GM15510 (cell line): Measurements from ENCODE around the gene ZNF350.

ENCODE experiments used
- POLR2A ChIP-seq: IDR thresholded peaks from 3 replicates; pipeline ENCODE4 v1.6.1; 2011; ENCODE audit warnings: borderline replicate concordance; ENCODE audit not compliant: insufficient read length; ENCODE audit errors: extremely low read depth

The ZNF350 gene

DNA sequence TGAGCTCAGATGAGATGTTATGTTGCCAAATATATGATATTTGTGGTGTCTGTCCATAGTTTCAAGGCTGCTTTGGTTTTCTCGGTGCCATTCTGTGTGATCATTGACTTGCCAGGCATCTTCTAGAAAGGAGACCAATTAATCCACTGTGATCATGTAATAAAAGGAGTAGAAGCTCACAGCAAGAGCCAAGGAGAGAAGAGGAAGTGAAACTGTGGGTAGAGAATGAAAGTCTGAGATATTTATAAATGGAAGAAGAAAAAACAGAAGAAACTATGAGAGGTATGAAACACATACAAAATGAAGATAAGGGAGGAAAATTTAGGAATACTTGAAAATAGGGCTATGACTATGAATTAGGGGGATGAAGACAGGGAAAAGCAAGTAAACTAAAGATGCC is 70.5 kb downstream of the ZNF350 start:
- no peak for TF ChIP-seq POLR2A

DNA sequence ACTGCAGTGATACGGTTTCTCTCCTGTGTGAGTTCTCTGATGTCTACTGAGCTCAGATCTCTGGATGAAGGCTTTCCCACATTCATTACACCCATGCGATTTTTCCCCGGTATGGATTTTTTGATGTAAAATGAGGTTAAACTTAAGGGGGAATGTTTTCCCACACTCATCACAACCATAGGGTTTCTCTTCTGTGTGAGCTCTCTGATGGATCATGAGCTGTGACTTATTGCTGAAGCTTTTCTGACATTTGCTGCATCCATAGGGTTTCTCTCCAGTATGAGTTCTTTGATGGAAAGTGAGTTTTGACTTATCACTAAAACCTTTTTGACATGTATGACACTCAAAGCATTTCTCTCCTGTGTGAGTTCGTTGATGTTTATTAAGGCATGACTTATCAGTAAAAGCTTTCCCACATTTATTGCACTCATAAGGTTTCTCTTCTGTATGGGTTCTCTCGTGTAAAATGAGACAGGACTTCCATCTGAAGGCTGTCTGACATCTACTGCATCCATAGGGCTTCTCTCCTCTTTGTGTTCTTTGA is 71.2 kb downstream of the ZNF350 start:
- no peak for TF ChIP-seq POLR2A
